Prostate gland (tissue), 2 donors: ENCODE data around the gene DSTYK.

Experiments used
- POLR2A ChIP-seq: fragments of 450-650 bp; IDR thresholded peaks from one replicate; pipeline ENCODE4 v1.6.1; 2016; ENCODE audit warnings: antibody characterized with exemption, mild to moderate bottlenecking
- POLR2AphosphoS5 ChIP-seq: sonication (generic); formaldehyde crosslinking; IDR thresholded peaks from one replicate; pipeline ENCODE4 v1.6.1; 2017; ENCODE audit warnings: antibody characterized with exemption
- TF ChIP-seq, protein P1 (sequence below), 4 experiments: fragments of 200-600 bp in 2 of 4; fragments of 450-650 bp in 2 of 4; sonication (generic) in 2 of 4; IDR thresholded peaks; 1 replicate in 3 of 4; 2 replicates in 1 of 4; pipeline ENCODE4 v1.5.1; 2016 to 2019; ENCODE audit warnings: antibody characterized with exemption in 4 of 4, mild to moderate bottlenecking in 2 of 4, moderate library complexity in 2 of 4

DNA sequence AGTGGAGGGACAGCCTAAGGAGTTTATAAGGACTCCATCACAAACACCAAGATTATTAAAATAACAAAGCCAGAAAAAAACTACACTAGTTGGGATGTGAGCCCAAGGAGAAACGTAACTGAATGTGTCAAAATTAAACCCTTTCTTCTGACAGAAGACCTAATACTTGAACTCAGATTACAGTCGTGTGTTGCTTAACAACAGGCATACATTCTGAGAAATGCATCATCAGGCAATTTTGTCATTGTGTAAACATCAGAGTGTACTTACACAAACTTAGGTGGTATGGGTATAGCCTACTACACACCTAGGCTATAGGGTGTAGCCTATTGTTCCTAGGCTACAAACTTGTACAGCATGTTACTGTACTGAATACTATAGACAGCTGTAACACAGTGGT is 23.4 kb downstream of the DSTYK start:
- TF ChIP-seq, protein P1, sequence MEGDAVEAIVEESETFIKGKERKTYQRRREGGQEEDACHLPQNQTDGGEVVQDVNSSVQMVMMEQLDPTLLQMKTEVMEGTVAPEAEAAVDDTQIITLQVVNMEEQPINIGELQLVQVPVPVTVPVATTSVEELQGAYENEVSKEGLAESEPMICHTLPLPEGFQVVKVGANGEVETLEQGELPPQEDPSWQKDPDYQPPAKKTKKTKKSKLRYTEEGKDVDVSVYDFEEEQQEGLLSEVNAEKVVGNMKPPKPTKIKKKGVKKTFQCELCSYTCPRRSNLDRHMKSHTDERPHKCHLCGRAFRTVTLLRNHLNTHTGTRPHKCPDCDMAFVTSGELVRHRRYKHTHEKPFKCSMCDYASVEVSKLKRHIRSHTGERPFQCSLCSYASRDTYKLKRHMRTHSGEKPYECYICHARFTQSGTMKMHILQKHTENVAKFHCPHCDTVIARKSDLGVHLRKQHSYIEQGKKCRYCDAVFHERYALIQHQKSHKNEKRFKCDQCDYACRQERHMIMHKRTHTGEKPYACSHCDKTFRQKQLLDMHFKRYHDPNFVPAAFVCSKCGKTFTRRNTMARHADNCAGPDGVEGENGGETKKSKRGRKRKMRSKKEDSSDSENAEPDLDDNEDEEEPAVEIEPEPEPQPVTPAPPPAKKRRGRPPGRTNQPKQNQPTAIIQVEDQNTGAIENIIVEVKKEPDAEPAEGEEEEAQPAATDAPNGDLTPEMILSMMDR (IDR thresholded peaks at IDR 0.05) = no peak
- TF ChIP-seq POLR2A (no peak), POLR2AphosphoS5 (no peak)
